HG03520 (cell line): Measurements from ENCODE around the gene EIF3L.

Source experiments
- ATAC-seq: cut with Tn5 transposase; IDR thresholded peaks from one replicate; pipeline ENCODE4 v1.9.1; 2021; ENCODE audit warnings: mild to moderate bottlenecking, moderate library complexity; ENCODE audit not compliant: unreplicated experiment

The EIF3L gene

DNA sequence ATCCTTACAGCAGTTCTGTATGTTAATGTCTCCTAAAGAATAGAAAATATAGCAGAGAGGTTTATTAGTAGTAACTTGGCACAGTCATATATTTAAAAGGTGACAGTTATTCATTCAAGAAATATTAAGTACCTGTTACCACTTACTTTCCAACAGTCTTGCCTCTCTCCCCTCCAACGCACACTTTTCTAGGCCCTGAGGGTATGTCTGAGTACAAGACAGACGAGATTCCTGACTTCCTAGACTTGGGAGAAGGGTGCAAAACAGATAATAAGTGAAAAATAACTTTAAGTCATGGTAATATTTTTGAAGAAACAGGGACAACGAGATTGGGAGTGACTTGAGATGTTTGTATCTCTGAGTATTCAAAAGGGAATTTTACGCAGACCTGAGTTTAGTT lies 1.6 kb downstream of the EIF3L start:
- no peak for ATAC-seq

DNA sequence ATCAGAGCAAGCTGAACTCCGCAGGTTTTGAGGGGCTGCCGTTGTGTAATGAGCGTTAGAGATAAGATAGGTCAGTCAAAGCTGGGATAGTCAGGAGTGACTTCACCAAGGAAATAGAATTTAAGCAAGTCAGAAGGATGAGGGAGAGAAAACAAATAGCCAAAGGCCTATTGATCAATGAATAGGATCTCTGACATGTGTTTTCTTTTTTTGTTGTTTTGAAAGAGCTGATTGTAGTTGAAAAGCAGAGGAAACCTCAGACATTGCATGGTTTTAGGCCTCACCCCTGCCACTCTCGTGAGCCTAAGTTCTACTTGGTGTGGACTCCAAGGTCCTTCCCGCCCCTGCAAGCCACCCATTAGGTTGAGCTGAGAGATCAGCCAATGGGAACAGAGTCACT lies 3.2 kb downstream of the EIF3L start:
- no peak for ATAC-seq

DNA sequence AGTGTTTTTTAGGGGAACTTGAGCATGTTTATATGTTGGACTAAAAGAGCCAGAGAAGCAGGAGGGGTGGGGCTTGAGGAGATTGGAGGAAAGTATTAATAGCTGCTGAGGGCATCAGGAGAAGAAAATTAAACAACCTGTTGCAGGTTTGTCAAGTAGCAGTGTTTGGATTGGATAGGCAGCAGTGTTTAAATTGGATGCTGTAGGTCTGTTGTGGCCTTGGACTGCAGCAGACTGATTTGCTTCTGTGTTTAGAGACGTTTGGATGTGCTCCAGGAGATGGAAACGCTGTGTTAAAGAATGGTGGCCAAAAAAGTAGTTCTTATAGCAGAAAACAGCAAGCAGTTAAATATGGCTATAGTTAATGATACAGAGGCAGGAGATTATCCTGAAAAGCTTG lies 5.7 kb downstream of the EIF3L start:
- ATAC-seq, result no peak

DNA sequence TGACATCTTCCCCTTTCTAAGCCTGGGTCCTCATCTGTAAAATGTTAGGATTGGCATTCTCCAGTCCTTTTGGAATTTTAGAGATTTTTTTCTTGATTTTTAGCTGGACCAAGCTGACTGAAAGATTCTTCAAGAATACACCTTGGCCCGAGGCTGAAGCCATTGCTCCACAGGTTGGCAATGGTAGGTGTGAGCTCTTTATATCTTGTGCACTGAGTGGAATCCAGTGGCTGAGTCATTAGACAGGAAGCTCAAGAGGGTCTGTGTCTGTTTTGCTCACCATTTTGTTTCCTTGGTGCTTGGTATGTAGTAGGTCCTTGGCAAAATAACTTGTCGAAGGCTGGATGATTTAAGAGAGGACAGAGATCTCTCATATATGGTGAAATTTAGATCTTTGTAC lies 6.2 kb downstream of the EIF3L start:
- no peak for ATAC-seq

DNA sequence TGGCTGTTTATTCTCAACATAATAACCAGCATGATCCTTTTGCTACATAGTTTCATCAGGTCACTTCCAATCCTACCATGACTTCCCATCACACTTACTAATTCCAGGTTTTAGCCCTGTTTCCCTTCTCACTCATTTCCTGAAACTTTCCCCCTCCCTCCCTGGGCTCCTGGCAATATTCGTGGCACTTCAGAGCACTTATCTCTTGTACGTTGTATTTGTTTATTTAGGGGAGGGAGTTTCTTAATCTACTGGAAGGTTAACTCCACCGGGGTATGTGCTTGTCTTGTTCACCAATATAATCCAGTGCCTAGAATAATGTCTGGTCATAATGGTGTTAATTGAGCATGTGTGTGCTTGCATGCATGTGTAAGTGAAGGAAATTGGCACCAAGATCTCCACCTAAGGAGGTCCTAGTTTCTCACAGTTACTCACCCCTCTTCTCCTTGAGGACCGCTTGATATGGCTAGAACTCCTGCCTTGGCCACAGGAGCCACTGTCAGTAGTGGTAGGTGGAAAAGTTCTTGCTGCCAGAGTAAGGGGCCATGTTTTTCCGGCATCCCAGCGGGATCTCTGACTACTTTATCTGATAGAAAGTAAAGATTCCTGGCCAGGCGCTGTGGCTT lies 11.7 kb downstream of the EIF3L start:
- ATAC-seq, result no peak

DNA sequence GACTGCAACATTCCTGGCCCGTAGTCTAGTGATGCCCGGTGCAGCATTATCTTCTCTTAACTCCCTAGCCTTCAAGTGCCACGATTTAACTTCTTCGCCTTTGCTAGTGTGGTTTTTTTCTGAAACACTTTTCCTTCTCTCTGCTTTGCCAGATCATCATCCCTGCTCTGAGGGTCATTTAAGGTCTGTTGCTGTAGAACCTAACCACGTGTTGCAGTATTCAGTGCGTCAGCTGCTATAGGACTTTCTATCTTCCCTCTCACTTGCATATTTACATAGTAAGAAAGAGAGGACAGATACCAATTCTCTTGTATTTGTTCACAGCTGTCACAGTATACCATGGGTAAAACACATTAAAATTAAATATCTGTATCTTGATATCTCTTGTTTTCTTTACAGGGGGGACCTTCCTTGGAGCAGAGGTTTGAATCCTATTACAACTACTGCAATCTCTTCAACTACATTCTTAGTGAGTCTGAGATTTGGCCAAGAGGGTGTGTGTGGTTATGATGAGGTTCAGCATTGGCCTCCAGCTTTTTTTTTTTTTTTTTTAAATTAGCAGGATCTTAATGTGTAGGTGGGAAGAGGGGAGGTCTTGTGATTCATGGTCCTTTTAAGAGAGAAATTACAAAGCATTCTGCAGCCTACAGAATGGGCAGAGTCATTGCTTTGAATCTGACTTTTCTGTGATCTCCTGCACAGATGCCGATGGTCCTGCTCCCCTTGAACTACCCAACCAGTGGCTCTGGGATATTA lies 13.5 kb downstream of the EIF3L start:
- ATAC-seq, result no peak

DNA sequence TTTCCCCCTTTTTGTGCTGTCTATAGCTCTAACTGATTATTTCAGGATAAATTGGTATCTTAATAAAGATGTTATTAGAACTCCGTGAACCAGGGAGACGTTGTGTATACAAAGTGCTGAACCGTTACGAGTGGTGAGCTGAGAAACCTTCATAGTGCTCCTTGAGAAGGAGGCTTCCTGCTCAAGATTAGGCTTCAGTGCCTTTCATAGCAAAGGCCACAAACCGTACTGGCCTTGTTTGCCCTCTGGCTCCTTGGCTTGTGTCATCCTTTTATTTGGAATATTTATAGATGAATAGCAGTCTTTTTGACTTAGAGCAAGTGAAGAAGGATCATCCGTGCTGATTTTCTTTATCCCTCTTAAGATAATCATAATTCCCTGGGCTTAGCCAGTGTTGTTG lies 16.3 kb downstream of the EIF3L start:
- no peak for ATAC-seq

GRCh38 chr22:37870273-37870672 lies 21.1 kb downstream of the EIF3L start:
- no peak for ATAC-seq

DNA sequence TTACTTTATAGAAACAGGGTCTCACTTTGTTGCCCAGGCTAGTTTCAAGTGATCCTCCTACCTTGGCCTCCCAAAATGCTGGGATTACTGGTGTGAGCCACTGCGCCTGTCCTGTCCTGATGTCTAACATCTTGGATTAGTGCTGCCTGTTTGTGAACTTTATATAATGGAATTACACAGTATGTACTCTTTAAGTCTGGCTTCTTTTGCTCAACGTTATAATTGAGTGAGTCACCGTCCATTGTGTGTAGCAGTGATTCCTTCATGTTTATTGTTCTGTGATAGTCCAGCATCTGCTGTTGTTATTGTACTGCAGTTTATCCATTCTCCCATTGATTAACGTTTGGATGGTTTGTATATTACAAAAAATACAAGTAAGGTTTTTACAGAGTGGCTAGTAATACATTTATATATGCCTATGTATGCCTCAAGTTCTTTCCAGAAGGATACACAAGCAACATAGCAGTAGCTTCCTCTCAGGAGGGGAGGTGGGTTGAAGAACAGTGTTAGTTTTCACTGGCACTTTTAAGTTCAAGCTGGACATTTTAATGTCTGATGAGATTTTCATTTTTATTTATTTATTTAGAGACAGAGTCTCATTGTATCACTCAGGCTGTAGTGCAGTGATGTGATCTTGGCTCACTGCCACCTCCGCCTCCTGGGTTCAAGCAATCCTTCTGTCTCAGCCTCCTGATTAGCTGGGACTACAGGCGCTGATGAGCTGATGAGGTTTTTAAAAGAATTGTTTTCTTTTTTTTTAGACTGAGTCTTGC lies 31.6 kb downstream of the EIF3L start:
- ATAC-seq, result no peak

DNA sequence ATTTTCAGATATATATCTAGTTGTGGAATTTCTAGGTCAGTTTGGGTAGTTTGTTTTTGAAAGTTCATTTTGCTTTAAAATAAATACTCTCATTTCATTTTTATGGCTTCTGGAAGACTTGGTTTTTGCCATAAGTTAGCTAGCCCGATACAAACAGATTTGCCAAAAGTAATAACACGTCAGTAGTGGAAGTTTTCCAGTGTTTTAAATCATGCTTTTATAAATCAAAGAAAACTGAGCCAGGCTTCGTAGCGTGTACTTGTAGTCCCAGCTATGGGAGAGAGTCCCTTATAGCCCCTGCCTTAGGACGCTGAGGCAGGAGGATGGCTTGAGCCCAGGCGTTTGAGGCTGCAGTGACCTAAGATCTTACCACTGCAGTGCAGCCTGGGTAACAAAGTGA lies 35.2 kb downstream of the EIF3L start:
- no peak for ATAC-seq

DNA sequence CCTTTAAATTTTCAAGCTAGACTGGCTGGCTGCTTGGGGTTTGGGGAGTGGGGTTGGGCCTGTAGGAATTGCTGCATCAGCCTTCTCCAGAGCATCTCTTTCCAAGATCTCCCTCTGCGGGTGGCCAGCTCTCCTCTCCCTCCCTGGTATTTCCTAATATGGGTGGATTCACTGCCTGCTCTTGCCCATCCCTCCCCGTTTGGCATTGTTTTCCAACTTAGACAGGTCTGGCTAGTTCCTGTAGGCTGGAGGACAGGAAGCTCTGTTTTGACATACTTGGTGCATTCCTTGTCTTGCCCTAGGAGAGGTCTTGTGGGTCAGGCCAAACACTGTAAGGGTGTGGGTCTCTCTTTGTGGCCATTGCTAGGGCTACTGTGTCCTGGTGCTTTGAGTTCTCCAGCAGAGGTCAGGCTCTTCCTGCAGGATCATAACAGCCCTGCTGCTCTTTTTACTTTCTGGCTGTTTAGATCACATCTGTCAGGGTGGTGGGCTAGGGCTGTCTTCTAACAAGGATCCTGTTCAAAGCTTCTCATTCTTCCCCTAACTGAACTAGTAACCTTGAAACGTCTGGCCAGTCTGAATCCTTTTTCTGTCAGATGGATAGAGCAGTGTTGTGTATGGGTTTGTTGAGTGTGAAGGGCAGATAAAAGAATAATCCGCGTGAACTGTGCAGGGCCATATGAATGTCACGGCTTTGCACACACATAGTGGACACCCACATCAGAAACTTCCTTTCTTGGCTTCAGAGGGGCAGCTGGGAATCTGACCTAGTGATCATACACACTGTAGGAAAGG lies 38.6 kb downstream of the EIF3L start:
- ATAC-seq, result no peak

DNA sequence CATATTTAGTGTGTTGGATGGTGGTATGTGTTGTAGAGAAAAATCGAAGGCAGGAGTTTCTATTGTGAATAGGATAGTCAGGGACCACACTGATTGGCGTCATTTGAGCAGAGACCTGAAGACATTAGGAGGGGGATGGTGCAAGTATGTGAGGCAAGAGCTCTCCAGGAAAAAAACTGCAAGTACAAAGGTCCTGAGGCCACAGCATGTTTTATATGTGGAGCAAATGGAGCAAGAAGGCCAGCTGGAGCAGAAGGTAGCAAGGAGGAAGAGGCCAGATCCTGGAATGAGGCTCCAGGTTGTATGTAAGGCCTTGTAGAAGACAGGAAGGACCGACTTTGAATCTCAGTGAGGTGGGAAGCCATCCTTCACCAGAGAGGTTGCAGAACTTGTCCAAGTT lies 42.7 kb downstream of the EIF3L start:
- ATAC-seq, result no peak

- no peak for ATAC-seq
Observed at GRCh38 chr22:37892566-37893335, 43.5 kb downstream of the EIF3L start.

- no peak for ATAC-seq
Observed at GRCh38 chr22:37893583-37893983, 44.4 kb downstream of the EIF3L start.

- no peak for ATAC-seq
Observed at GRCh38 chr22:37894939-37895670, 45.9 kb downstream of the EIF3L start.

GRCh38 chr22:37896181-37896592 lies 47.0 kb downstream of the EIF3L start:
- ATAC-seq, result no peak

DNA sequence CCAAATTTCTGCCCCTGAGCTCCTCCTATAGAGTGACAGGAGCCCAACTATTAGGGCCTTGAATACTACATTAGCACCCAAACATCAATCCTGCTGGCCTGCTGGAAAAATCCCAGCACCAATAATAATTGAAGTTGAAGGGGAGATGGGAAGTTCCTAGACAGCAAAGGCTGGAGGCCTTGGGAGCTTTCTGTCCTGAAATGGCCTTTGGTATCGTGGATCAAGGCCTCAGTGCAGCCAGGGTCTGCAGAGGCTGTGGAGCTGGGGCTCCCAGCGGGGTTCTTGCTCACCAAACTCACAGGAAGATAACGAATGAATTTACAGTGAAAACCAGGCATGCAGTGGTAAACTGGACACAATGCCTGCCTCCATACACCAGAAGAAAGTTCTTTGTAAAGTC lies 47.7 kb downstream of the EIF3L start:
- no peak for ATAC-seq

DNA sequence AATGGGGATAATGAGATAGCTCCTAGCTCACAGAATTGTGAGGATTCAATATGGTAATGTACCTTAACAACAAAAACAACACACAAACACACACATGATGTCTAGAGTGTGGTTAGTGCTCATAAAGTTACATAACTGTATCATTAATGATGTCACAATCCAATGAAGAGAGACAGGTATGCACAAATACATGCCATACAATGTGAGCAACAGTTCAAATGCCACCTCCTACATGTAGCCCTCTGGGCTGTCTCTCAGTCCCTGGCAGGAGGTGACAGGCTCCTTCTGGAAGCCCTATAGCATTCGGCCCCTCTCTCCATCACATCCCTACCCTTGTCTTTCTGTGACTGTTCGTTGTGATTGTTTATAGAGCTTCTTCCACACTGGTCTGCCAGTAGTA lies 48.6 kb downstream of the EIF3L start:
- no peak for ATAC-seq

- no peak for ATAC-seq
Observed at GRCh38 chr22:37898441-37899181, 49.4 kb downstream of the EIF3L start.
